ENCODE results near the gene ACTMAP.

DNA sequence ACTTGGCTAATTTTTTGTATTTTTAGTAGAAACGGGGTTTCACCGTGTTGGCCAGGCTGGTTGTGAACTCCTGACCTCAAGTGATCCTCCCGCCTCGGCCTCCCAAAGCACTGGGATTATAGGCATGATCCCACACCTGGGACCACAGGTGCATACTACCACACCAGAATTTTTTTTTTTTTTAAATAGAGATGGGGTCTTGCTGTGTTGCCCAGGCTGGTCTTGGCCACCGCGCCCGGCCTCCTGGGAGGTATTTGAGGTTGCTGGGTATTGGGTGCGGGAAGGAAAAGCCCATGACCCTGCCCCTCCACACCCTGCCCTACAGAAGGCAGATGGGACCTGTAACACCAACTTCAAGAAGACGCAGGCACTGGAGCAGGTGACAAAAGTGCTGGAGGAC lies 13.6 kb downstream of the ACTMAP start:
- no peak for TF ChIP-seq POLR2A (IDR thresholded peaks at IDR 0.05)
- TF ChIP-seq, protein P1, sequence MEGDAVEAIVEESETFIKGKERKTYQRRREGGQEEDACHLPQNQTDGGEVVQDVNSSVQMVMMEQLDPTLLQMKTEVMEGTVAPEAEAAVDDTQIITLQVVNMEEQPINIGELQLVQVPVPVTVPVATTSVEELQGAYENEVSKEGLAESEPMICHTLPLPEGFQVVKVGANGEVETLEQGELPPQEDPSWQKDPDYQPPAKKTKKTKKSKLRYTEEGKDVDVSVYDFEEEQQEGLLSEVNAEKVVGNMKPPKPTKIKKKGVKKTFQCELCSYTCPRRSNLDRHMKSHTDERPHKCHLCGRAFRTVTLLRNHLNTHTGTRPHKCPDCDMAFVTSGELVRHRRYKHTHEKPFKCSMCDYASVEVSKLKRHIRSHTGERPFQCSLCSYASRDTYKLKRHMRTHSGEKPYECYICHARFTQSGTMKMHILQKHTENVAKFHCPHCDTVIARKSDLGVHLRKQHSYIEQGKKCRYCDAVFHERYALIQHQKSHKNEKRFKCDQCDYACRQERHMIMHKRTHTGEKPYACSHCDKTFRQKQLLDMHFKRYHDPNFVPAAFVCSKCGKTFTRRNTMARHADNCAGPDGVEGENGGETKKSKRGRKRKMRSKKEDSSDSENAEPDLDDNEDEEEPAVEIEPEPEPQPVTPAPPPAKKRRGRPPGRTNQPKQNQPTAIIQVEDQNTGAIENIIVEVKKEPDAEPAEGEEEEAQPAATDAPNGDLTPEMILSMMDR (IDR thresholded peaks at IDR 0.05) = no peak

Measured in sigmoid colon (tissue), 3 donors.